Eye (tissue), 1 donor: ENCODE data around the gene GCFC2.
A peak's percentile ranks its signal among the peaks of the same experiment; 100 is the strongest.
"Not testable (repeated sequence)": the region's sequence is repeated elsewhere in the genome, so short reads cannot be mapped to it uniquely, and the experiment has no call there.

Experiments
- DNase-seq: peaks from one replicate; pipeline ENCODE4 v3.0.0-alpha.2; 2015

The GCFC2 gene

DNA sequence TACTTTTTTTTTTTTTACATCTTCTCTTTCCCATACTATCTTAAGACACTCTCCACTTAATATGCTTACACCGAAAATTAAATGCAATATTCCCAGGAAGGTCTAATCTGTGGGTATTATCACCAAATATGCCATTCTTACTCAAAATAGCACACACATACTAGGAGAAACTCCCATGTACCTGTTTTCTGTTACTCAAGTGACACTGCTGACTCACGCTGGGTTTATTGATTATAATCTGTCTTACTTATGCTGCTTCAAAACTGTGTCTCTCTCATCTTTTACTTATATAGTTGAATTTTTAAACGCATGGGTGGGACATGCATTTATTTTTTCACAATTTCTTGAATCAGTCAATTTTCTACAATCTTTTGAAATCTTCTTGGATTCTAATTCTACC lies 34.3 kb downstream of the GCFC2 start:
- DNase-seq: no peak

DNA sequence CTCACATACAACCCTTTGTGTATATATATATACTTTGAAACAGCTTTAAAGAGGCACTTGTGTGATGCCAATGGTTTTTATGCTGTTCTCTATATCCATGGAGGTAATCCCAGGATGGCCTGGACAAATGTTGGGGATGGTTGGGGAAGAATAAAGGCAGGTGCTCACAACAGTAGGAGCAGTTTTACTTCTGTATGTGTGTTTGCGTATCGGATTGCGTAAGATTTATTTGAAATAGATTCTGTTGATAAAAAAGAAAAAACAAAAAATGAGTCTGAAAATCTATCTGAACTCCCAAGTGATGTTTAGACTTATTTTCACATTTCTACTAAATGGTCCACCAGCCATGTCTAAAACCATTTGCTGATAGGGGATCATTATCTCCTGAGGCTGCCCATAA lies 34.8 kb downstream of the GCFC2 start:
- no peak for DNase-seq

GRCh38 chr2:75675423-75675822 lies 35.3 kb downstream of the GCFC2 start:
- DNase-seq: not testable (repeated sequence)

GRCh38 chr2:75667884-75668283 lies 42.8 kb downstream of the GCFC2 start:
- DNase-seq: no peak

- no peak for DNase-seq
Measured at GRCh38 chr2:75666911-75667310, 43.8 kb downstream of the GCFC2 start.

- DNase-seq: no peak
Measured at GRCh38 chr2:75657798-75658197, 52.9 kb downstream of the GCFC2 start.

- DNase-seq: no peak
Measured at GRCh38 chr2:75656563-75656962, 54.2 kb downstream of the GCFC2 start.

DNA sequence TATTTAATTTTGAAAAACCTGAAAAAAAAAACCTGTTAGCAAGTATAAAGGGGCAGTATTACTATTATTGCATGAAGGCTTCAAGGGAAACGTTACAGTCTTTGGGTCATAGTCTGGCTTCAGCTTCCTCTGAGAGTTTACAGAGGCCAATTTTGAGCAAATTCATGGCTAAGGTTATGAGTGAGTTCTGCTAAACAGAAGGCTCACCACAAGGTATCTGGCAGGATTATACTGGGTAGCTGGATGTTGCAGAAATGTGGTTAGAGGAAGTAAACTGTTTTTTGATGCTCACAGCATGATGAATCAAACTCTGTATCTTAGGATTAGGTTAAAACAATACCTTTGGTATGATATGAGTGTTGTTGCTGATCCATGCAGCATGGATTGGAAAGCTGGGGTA lies 54.9 kb downstream of the GCFC2 start:
- DNase-seq: no peak

- DNase-seq: no peak
Measured at GRCh38 chr2:75654012-75654411, 56.7 kb downstream of the GCFC2 start.

DNA sequence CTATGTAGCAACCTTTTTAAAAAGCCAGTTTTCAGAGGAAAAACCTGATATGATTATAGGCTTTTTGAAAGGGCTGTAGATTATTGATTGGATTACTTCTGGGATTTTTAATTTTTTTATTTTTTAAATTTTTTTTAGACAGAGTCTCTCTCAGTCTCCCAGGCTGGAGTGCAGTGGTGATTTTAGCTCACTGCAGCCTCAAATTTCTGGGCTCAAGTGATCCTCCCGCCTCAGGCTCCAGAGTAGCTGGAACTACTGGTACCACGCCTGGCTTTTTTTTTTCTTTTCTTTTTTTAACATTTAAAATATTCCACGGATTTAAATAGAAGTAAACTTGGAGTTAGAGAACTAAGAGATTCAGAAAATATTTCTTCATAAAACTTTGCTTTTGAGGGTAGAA lies 62.9 kb downstream of the GCFC2 start:
- peak; percentile 19 for DNase-seq

GRCh38 chr2:75646583-75647425 lies 63.9 kb downstream of the GCFC2 start, which contains the start of gene MRPL19:
Gene MRPL19, plus strand, starts transcription at chr2:75646783. Its CDS starts 25 bp downstream, at chr2:75646808.
- DNase-seq: peak; percentile 97

DNA sequence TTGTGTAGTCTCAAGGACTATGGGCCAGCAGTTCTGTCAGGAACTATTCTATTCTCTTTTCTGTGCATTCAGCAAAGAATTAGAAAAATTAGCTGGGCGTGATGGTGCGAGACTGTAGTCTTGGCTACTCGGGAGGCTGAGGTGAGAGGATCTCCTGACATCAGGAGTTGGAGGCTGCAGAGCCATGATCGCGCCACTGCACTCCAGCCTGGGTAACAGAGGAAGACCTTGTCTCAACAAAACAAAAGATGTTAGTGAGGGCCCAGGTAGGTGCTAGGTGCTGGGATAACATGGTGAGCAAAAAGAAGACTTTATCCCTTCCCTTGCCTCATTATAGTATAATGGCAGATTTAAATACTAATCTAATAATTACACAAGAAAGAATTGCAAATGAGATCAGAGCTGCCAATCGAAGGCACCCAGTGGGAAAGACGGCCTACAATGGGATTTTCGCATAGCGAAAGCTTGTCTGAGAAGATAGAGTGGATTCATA lies 64.6 kb downstream of the GCFC2 start:
- DNase-seq: no peak

DNA sequence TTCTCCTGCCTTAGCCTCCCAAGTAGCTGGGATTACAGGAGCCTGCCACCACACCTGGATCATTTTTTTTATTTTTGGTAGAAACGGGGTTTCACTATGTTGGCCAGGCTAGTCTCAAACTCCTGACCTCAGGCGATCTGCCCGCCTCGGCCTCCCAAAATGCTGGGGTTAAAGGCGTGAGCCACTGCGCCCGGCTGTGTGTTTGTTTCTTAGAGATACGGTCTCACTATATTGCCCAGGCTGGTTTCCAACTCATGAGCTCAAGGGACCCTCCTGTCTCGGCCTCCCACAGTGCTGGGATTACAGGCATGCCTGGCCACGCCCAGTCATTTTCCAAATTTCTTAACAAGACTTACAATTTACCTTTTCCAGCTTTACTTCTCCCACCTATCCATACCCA lies 65.1 kb downstream of the GCFC2 start:
- no peak for DNase-seq

GRCh38 chr2:75643980-75644379 lies 66.7 kb downstream of the GCFC2 start:
- DNase-seq: no peak

GRCh38 chr2:75641587-75641986 lies 69.1 kb downstream of the GCFC2 start:
- no peak for DNase-seq

DNA sequence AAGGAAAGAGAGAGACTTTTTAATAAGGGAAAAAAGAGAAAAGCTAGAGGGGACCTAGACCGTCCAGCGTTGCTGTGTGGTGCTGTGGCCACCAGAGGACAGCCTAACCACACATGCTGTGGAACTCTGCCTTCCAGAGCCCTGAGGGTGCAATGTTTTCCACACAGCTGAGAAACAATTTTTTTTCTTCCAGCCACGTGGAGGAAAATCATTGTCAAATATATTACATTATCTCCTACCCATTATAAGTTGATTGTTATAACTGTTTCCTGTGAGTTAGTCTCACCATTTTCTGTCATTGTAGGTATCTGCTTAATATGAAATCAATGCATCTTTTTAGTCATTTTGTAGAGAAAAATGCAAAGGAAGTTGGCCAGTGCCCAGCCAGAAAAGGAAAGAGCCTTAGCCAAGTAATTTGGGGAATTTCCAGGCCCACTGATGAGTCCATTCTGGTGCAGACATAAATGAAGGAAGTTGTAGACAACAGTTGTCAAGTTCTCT lies 70.0 kb downstream of the GCFC2 start:
- peak; percentile 85 for DNase-seq

DNA sequence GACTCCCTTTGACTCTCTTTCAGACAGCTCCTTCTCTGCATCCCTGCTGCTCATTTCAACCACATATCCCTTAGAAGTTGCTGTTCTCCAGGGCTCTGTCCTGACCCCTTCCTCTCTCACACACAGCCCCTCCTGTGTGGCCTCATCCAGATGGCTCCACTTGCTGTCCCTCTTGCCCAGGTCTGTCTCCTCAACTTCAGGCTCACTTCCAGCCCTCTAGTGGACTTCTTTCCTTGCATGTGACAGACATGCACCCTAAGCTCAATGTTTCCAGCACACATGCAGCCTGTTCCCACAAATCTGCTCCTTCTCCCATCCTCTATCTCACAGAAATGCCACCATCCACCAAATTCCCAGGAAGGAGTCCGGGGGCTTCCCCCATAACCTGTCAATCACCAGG lies 73.1 kb downstream of the GCFC2 start:
- DNase-seq: no peak

DNA sequence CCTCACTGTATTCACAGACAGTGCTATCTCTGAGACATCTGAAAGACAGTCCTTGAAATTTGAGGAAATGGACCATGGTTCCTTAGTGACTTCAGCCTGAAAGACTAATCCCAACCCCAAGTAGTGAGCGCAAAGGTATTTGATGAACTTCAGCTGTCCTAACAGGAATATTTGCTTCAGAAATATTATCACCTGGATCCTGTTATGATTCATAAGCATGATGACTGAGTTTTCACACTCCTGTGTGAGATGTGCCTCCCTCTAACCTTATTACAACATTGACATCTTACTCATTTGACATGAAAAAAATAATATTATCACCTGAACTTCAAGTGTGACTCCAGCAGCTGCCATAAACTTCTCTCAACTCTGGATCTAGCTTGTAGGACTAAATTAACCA lies 75.8 kb downstream of the GCFC2 start:
- DNase-seq: no peak

GRCh38 chr2:75633620-75634019 lies 77.1 kb downstream of the GCFC2 start:
- DNase-seq: no peak

DNA sequence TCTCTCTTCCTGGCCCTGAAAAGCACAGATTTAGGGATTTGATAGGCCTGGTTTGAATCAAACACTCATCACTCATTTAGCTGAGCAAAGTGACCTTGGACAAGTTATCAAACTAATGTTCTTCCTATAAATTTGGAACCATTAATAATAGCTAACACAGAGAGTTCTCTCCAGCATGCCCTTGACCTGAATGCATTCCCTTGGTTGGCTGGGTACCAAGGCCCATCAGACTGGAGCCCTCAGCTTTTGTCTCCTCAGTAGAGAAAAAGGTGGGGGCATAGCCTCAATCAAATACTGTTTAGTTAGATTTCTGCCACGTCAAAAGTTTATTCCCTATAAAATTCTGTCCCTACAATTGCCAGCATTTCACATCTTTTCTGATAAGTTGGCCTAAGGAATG lies 77.9 kb downstream of the GCFC2 start:
- peak; percentile 25 for DNase-seq

DNA sequence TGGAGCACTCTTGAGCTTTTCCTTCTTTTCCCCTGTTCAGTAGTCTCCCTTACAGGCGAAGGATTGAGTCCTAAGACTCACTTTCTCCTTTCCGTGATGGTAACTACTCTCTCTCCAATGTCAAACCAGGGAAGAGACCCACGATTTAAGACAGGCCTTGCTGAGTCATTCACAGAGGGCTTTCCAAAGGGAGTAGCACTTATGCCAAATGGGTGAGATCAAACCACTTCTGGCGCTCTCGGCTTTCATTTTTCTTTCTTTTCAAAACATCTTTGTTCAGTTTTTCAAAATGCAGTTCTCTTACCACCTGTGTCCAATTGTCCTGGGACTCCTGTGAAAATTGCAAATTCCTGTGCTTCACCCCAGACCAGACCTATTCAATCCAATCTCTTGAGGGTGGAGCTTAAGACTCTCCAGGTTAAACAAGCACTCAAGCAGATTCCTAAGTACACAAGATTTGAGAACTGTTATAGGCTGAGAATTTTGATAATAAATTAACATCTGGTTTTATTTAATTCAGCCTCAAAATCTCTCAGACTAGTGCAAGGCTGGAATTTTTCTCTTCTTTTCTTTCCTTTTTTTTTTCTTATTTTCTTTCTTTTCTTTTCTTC lies 78.5 kb downstream of the GCFC2 start:
- DNase-seq: peak; percentile 45

DNA sequence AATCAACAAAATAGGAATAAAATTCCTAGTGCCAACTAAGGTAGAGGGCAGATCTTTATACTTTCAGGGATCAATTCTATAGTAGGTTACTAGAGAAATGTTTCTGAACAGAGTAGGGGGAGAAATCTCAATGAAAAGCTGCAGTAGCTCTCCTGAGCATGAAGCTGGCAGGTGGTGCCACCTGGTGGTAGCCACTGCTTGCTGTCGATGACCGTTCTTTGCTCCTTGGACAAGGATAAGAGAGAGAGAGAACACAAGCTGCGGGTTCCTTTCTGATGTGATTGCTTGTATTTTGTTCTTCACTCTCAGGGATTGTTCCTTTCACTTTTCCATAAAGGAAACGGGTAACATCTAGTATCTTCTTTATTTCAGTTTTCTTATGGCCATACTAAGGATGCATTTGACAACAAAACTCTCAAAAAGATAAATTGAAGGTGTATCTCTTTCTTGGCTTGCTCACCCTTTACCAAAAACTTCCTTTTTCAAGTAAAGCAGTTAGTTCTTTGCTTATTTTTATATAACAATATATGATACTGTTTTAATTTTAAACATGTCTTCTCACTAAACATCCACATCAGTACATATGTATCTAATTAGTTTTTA lies 82.7 kb downstream of the GCFC2 start:
- DNase-seq: peak; percentile 93

- DNase-seq: no peak
Measured at GRCh38 chr2:75622929-75623328, 87.8 kb downstream of the GCFC2 start.

DNA sequence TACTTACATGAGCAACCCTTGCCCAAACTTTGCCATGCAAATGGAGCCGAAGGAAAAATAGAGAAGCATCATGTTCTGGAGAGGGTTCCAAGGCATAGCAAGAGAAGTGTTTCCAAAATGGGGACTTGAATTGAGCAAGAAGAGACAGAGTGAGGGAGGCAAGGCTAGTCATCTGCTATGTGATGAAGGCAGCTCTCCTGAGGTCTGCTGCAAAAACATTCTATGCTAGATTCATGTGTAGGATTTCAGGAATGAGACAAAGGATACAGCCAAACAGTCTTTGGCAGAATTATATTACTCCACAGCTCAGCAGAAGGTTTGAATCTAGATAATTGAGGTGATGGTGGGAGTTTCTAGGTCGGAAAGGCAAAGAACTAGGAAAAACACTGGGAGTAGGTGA lies 88.2 kb downstream of the GCFC2 start:
- no peak for DNase-seq
